NCI-H187 (cell line): Measurements from ENCODE around the gene CAMK1G.
A peak's percentile ranks its signal among the peaks of the same experiment; 100 is the strongest.

Experiments
- DNase-seq, 2 experiments: peaks; one replicate each; lab custom pipeline; 2025; lab: John Stamatoyannopoulos, UW

CAMK1G gene

DNA sequence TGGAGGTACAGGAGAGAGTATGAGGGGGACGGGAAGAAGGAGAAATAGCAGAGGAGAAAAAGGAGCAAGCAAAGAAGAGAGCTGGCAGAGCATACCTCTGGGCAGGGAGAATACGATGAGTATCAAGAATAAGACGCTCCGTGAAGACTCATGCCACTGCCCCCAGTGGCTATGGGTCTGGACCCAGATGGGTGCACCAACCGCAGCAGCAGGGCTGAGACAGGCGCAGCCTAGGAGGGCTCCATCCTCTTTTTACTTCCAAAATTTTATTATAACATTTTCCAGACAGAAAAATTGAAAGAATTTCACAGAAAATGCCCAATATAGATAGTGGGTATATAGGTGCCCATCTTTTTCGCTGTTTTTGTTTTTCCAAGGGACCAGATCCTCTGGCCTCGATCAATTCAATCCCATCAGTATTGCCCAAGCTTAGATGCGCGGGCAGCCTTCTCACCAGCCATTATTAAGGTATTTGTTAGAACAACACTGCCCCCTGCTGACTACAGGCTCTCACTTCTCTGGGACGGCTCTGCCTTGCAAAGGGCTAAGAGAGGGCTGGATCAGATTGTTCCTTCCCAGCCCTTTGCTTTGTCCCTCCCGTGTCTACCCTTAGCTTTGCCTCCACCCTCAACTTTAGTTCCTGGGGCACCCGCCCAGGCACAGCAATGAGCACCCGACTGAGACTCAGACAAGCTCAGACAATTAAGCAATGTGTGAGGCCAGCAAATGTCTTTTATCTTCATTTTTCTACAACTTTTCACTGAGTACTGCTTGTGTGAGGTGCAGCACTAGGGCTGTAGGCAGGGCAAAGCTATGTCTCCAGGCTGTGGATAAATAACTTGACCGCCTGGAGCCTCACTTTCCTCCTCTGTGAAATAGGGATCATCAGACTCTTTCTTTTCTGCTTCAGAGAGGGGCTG, 17.5 kb upstream of the CAMK1G start:
- DNase-seq = peak; percentile 29 to 66

DNA sequence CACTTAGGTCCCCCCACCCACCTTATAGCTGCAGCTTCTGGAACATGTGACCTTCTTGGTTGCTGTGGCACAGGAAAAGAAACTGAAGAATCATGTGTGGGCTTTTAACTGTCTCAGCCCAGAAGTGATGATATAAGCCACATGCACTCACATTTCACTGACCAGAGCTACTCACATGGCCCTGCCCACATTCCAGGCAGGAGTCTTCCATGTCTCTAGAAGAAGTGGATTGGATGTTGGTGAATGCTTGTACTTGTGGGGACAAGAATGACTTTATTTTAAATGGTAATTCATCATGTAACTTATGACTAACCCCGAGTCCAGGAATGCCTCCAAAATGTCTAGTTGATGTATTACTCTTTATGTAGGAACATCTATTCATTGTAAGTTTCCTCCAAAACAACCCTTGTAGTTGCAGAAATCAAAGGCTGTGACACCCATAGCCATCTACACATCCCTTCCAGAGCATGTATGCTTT, 15.8 kb upstream of the CAMK1G start:
- no peak for DNase-seq

DNA sequence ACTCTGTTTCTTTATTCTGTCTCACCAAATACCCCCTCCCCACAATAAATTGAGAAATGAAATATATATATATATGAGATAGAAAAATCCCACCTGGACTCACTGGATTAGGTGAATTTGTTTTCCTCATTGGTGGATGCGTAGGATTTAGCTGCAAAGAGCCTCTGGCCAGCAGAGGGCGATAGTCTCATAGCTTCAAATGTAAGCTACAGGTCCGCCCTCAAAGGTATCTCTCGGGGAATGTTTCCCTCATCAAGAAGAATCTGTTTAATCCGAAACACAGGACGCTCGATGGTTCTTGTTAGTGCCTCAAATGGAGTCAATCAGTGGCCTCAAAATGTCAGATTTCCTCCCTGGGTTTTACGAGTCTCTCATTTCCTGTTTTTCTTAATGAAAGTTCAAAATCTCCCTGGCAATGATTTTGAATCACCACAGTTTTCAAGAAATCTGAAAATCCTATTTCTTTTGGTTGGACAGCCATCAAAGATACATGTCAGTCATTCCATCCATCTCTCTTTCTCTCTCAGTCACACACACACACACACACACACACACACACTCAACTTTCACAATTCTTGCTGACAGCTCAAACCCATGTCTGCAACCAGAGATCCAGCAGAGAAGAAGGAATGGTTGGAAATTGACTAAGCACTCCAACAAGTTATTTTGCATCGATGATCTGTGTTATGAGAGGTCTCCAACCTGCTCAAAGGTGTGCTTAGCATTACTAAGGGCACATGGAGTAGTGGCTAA, 13.9 kb upstream of the CAMK1G start:
- peak; percentile 2 to 47 for DNase-seq

DNA sequence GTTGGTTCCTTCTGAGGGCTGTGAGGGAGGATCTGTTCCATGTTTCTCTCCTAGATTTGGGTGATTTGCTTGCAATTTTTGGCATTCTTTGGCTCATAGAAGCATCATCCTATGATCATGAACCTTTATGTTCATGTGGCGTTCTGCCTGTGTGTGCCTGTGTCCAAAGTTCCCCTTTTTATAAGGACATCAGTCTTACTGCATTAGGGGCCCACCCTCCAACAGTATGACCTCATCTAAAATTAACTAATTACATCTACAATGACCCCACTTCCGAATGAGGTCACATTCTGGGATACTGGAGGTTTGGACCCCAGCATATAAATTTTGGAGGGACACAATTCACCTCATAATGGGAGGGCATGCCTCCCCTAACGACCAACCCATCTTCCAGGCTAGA, 12.8 kb upstream of the CAMK1G start:
- no peak for DNase-seq

DNA sequence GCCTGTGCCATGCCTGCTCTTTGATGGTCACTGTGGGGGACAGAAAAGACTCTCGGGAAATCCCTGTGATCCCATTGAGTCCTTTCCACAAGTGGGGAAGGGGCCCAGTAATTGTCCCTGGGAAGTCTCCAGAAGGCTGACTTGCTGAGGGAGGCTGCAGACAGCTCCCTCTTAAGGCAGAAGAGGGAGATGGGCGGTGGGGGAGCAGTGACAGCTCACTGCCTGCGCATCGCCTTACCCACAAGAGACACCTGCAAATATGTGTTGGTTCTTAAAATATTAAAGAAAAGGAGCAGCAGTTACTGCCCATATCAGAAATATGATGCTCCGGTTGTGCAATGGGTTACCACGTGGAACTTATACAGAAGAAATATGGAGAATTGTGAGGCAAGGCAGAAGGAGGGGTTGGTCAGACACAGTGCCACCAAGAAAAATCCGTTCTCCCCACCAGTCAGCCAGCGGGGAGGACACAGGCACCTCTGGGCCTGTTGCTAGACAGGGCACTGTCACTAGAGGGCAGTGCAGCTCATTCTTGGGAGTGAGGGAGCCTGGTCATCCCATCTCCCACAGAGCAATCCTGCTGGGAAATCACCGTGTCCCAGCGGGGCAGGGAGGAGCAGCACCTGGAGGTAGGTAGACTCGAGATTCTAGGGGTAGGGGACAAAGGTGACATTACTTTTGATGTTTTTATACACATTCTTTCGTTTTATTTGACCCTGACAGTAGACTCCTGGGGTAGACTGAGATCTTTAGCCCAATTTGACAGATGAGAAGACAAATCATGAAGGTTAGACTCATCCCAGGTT, 6.9 kb upstream of the CAMK1G start:
- peak; percentile 2 to 4 for DNase-seq

DNA sequence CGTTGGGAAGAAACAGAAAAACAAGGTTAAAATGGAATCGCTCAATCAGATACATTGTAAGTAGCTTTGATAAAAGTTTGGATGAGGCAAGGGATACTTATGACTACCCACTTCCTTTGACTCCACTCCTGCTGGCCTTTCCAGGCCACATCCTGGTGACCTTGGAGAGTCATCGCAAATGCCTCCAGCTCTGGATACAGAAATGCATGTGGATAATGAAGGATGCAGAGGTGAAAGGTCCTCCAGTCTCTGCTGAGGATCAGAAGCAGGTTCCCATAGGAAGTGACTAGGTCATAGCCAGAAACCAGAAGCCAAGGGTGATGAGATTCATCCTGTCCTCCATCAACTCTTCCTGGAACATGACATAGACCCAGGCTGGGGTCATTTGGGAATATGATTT, 6.2 kb upstream of the CAMK1G start:
- no peak for DNase-seq

DNA sequence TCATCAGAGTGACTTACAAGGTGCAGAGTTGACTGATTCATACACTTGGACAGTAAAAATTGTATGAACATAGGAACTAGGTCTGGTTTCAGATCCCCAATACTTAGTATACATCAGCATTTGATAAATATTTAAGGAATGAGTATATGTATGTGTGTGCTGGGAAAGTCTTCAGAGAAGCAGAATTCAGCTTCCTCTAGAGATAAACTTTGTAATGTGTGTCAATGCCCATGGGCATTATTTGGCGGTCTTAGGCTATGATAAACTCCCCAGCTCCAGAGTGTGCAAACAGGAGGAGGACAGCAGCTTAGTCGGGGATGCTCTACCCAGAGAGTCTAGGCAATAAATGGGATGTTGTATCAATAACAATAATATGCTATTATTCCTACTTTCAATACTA, 2.9 kb upstream of the CAMK1G start:
- no peak for DNase-seq

DNA sequence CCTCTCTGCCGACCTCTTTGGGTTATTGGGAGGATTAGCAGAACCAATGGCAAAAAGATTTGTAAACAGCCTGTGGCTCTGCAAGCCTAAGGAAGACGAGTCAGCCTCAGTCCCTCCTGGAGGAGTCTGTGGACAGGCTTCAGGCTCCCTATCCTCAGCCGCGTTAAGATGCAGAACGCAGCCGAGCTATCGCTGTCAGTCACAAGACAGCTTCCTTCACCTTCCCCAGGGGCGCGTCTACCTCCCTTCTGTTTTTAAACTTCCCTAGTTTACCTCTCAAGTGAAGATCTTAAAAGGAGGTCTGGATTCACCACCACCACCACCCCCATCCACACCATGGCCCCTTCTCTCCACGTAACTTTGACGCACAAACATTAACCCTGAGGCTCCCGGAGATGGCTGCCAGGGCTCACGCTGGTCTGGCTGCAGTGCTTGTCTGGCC, 738 bp downstream of the CAMK1G start:
- no peak for DNase-seq

DNA sequence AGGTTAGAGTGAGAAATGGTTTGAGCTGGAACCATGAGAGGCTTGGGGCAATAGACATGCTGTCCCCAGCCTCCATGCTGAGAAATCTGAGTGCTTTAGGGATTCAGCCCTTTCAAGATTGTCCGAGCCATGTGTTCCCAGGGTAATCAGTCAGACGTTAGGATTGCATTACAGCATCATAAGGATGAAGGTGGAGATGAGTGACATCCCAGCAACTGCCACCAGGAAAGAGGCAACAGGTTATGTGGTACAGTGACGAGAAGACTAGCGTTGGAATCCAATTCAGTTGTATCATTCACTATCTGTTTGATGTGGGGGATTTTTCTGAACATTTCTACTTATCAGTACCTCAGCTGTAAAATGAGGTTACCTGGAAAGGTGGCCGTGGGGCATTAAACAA, 1.7 kb downstream of the CAMK1G start:
- DNase-seq = no peak

DNA sequence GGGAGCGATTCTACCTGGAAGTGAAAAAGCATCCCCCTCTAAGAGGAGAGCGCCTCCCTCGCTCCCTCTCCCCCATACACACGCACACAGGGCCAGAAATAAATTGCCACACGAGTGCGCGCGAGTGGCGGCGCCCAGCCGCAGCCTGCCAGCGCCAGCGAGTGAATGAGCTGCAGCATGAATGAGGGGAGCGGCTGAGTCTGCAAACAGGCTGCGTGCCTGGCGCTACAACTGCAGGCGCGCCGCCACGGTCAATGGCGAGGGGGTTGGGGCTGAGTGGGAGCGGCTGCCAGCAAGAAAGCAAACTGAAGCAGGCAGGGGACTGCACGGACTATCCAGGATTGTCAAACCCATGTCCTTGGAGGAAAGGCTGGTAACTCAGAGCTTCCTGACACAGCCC, 2.2 kb downstream of the CAMK1G start:
- peak in 1 of 2 experiments; percentile 10 for DNase-seq

DNA sequence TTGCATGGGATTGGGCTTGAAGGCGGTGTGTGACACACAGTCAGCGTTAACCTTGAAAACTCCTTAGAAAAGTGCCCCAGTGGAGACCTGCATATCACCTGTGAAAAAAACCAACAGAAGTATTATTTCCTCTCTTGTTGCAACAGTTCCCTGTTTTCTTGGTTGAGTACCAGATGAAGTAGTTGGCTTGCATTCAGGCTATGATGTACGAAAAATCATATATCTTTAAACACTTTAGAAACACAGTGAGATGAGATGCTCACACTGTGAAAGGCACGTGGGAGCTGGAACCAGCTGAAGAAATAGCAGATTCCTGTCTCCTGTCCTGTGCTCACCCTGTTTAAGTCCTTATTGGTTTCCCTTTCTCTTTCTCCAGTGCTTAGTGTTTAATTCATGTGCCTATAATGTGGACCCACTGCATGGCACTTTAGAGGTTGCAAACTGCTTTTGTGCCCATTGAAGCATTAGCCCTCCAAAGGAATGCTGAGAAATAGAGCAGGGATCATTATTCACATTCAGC, 2.8 kb downstream of the CAMK1G start:
- no peak for DNase-seq

DNA sequence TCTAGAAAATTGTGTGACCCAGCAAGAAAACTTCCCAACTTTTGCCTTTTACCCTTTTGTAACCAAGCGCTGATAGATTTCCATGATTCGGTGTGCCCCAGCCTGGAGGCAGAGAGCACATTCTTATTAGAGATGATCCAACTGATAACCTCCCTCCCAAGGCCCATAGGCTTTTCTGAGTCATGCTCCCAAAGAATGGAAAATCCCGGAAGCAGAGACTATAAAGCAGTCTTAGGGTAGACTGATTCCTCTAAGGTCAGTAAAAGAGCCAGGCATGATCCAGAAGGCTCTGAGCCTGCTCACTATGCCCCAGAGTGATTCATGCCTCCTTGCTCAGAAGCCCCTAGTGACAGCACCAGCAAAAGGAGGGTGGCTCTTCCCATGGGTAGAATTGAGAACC, 4.3 kb downstream of the CAMK1G start:
- DNase-seq = no peak

DNA sequence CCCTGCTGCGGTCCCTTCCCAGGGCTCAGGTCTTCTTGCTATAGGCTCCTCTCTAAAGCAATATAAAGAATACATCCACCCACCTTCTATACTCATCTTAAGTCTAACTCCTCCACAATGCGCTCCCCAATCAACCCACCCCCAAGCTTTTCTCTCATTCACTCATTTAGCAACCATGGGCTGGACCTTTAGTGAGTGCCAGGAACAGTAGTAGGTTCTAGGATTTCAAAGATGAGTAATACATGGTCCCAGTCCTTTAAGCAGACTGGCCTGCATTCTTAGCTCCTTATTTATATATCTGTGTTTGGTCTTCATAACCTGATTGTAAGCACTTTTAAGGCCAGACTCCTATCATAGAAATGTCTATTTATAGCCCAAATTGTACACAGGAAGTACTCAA, 5.9 kb downstream of the CAMK1G start:
- no peak for DNase-seq

DNA sequence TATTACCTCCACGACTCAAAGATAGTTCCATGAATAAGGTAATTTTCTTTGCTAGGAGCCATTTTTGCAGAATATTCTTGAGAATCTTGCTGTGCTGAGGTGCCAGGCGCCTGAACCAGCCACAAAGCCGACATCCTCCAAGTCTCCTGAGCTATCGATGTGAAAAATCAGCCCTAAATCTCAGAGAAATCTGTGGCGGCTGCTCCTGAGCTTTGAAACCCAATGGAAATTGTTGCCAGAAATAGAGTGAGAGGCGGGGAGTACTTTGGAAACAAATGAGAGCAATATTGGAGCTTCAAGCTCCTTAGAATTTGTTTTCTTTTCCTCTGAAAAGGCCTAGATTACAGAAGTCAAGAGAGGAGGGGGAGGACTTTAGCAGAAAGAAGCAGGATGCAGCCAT, 6.3 kb downstream of the CAMK1G start:
- DNase-seq = no peak

DNA sequence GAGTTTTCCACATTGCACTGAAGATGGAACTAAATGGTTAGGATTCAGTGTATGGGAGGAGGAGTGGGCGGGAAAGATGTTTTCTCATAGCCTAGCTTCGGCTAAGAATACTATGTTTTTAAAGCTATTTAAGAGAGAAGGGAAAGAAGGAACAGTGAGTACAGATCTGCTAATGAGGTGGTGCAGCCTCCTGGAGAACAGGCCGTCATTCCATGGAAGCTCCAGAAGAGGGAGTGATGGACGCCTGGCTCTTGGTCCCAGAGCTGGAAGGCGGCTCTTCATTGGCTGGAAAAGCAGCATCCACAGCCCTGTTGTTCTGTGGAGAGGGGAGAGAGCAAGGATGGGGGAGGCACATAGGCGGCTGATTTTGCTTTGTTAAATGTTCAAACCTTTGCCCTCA, 6.9 kb downstream of the CAMK1G start:
- DNase-seq = no peak

DNA sequence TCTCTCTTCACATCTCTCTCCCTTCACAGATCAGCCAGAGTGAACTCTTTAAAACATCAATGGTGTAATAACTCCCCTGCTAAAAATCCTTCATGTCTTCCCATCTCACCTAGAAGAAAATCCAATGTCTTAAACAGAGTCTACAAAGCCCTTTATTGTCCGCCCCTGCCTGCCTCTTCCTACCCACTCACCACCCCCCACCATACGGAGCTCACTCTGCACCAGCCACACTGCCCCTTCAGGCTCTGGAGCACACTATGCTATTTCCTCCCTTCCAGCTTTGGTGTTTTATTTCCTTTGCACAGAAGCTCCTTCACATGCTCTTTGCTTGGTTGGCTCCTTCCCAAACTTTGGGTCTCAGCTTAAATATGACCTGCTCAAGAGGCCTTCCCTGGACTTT, 10.2 kb downstream of the CAMK1G start:
- DNase-seq = no peak

DNA sequence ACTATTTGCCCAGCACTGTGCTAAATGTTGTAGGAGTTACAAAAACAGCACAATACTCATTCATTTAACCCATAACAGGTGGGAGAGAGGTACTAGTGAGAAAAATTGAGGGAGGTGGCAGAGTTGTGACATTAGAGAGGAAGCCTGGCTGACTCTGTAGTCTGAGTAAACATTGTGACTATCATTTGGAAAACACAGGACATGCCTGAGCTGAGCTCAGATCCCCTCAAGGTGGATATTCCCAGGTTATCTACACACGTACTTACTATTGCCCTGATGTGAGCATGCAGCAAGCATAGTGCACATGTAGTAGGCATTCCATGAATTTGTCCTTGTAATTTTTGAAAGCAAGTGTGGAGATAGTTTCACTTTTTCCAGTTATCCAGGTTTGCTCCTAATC, 10.9 kb downstream of the CAMK1G start:
- no peak for DNase-seq

DNA sequence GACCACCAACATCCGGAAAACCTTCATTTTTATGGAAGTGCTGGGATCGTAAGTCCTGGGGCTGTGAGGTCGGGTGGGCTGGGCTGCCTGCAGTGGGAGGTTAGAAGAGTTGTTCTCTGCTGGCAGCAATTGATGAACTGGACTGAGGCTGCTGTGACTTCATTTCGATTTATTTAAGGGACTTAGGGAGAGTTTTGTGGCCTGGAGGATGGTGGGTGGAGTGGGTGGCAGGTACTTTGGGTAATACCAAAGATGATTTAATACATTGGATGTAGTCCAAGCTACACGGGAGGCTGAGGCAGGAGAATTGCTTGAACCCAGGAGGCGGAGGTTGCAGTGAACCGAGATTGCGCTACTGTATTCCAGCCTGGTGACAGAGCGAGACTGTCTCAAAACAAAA, 11.5 kb downstream of the CAMK1G start:
- DNase-seq = no peak

DNA sequence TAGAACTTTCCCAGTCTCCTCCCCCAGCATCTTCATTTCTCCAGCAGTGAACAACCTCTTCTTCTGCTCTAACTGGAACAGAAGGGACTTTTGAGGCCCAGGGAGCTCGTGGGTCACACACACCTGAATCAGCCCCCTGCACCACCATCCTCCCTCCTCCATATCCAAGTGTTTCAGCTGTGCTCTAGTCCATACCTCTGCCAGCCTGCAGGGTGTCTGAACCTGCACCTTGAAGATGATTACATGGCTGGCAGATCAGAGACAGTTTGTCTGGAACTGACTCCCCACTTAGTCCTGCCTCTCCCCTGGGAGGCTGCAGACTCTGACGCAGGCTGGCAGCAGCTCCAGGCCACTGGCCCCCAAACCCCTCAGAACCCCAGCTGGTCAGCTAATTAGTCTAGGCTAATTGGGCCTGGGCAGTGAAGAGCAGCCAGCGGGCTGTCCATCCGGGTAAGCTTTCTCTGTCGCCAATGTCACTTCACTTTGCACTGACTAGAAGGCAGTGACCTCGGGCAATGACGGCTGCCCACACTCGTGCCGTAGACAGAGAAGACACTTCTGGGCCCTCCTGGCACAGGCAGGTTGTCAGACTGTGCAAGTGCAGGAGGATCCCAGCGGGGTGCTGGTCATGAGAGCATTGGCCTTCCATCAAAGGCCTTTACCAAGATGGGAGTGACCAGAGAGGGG, 12.2 kb downstream of the CAMK1G start:
- no peak for DNase-seq

DNA sequence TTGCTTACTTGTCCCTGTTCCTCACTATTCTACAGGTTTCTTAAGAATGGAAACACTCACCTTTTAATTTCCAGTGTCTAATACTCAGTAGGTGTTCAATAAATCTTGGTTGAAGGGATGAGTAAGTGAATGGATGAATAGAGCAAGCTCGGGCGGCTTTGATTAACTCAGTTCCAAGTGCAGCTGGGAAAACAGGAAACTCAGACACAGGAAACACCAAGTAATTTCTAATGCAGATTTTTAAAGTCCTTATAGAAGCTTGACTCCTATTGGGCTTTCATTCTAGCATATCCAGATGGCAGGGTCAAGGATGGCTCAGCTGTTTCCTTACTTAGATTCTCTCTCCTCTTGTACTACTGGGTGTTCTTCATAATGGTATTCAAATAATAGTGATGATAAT, 14.0 kb downstream of the CAMK1G start:
- DNase-seq = no peak

DNA sequence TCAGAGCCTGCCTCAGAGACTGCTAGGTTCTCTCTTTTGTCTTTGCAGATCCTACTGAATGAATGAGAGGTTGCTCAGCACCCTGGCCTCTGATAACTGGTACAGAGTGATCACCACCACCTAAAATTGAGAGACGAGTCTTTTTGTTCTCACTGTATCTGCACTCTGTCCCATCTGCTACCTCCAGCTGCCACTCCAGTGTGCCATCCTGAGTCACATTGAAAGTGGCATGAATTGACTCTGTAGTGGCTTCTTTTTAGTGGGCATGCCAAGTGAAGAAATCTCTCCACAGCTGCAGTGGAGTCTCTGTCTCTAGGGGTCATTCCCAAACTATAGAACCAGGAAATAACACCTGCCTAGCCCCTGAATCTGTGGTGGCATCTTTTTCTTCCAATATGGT, 14.7 kb downstream of the CAMK1G start:
- no peak for DNase-seq
